Kidney tubule cell (primary cell): Measurements from ENCODE around the gene AP4S1.

Source experiments
- DNase-seq: peaks from one replicate; pipeline ENCODE4 v3.0.0-alpha.2; 2018; ENCODE audit warnings: low spot score

The AP4S1 gene

DNA sequence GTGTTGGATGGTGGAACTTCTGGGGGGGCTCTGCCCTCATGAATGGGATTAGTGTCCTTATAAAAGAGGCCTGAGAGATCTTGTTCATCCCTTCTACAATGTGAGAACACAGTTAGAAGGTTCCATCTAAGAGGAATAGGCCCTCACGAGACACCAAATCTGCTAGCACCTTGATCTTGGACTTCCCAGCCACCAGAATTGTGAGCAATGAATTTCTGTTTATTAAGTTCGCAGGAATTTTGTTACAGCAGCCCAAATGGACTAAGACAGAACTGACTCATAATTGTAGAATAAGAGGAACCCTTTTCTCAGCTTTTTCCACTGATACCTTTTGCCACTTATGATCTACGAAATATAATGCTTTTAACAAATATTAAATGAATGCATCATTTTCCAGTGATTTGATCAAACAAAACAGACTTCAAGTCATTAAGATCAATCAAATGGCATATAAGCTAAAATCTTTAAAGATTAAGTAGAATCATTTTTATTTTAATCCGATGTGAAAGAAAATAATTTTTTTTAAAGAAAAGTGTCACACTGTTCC, 113.9 kb downstream of the AP4S1 start:
- DNase-seq = no peak

DNA sequence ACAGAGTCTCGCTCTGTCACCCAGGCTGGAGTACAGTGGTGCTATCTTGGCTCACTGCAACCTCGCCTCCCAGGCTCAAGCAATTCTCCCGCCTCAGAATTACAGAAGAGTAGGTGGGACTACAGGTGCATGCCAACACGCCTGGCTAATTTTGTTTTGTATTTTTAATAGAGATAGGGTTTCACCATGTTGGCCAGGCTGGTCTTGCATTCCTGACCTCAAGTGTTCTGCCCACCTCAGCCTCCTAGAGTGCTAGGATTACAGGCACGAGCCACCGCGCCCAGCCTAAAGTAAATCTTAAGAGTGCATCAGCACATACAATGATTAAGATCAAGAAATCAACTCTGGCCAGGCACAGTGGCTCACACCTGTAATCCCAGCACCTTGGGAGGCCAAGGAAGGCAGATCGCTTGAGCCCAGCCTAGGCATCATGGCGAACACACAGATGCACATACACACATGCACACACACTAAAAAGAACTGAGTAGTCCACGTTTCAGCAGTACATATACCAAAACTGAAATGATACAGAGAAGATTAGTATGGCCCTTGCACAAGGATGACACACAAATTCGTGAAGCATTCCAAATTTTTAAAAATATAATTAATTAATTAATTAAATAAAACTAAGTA, 117.1 kb downstream of the AP4S1 start:
- DNase-seq = no peak
